ENCODE results near the gene TSHZ1. TPM values are rescaled to one million over a fixed set of nuclear protein-coding genes. Genes with fewer than 3 reads are reported as not detected.

TSHZ1 gene
- total and polyA plus RNA-seq, 8 donors, result 13.3 to 38.5 (median 31.7) TPM

GRCh38 chr18:75317703-75318102 lies 107.1 kb downstream of the TSHZ1 start:
- ATAC-seq, result no peak
- intact Hi-C loops (cut with DNase I), result no loop called here
- no peaks in the 10 kb centered on the region for H3K27me3 ChIP-seq
- H3K27ac ChIP-seq, result no peak overlapping the region
- no peak for DNase-seq
- TF ChIP-seq CTCF (IDR thresholded peaks at IDR 0.05), result no peak
- no peaks in the 10 kb centered on the region for H3K4me1 ChIP-seq
- no peak overlapping the region for H3K4me3 ChIP-seq
- H3K36me3 ChIP-seq, result no peaks in the 10 kb centered on the region
- no peaks in the 10 kb centered on the region for H3K9me3 ChIP-seq

GRCh38 chr18:75319905-75320304 lies 109.3 kb downstream of the TSHZ1 start:
- Histone ChIP-seq H3K4me3 (no peak overlapping the region), H3K4me1 (no peaks in the 10 kb centered on the region), H3K36me3 (no peaks in the 10 kb centered on the region), H3K27me3 (no peaks in the 10 kb centered on the region), H3K27ac (no peak overlapping the region), H3K9me3 (no peaks in the 10 kb centered on the region)
- intact Hi-C loops (cut with DNase I), result no loop called here
- ATAC-seq (no peak), DNase-seq (no peak)
- no peak for TF ChIP-seq CTCF (IDR thresholded peaks at IDR 0.05)

GRCh38 chr18:75320506-75320905 lies 109.9 kb downstream of the TSHZ1 start:
- no peaks in the 10 kb centered on the region for H3K36me3 ChIP-seq
- no peaks in the 10 kb centered on the region for H3K27me3 ChIP-seq
- DNase-seq (no peak), ATAC-seq (no peak)
- TF ChIP-seq CTCF (IDR thresholded peaks at IDR 0.05), result no peak
- no peak overlapping the region for H3K27ac ChIP-seq
- no peak overlapping the region for H3K4me3 ChIP-seq
- no peaks in the 10 kb centered on the region for H3K9me3 ChIP-seq
- intact Hi-C loops (cut with DNase I), result no loop called here
- no peaks in the 10 kb centered on the region for H3K4me1 ChIP-seq

- Histone ChIP-seq H3K27me3 (no peaks in the 10 kb centered on the region), H3K27ac (no peak overlapping the region), H3K4me3 (no peak overlapping the region), H3K36me3 (no peaks in the 10 kb centered on the region), H3K4me1 (no peaks in the 10 kb centered on the region), H3K9me3 (peaks cover 0 to 8% of the 10 kb centered on the region in 2 donors)
- no peak for TF ChIP-seq CTCF (IDR thresholded peaks at IDR 0.05)
- no peak for ATAC-seq
- intact Hi-C loops (cut with DNase I), result no loop called here
- DNase-seq, result no peak
Observed at GRCh38 chr18:75321431-75321830, 110.8 kb downstream of the TSHZ1 start.

- intact Hi-C loops (cut with DNase I), result no loop called here
- no peak for DNase-seq
- no peak for TF ChIP-seq CTCF (IDR thresholded peaks at IDR 0.05)
- Histone ChIP-seq H3K9me3 (peaks cover 0 to 16% of the 10 kb centered on the region in 2 donors), H3K4me1 (no peaks in the 10 kb centered on the region), H3K27ac (no peak overlapping the region), H3K27me3 (no peaks in the 10 kb centered on the region), H3K4me3 (no peak overlapping the region), H3K36me3 (no peaks in the 10 kb centered on the region)
- no peak for ATAC-seq
Observed at GRCh38 chr18:75322206-75322605, 111.6 kb downstream of the TSHZ1 start.

Measured in left lung (tissue), 10 donors.